ENCODE measurements around the gene VSIR.

The VSIR gene

GRCh38 chr10:71746344-71747037 lies 26.8 kb downstream of the VSIR start:
- DNase-seq = no peak

GRCh38 chr10:71745664-71746250 lies 27.6 kb downstream of the VSIR start:
- no peak for DNase-seq

GRCh38 chr10:71744897-71745663 lies 28.2 kb downstream of the VSIR start:
- DNase-seq = no peak

GRCh38 chr10:71743866-71744265 lies 29.5 kb downstream of the VSIR start:
- no peak for DNase-seq

- DNase-seq = no peak
Observed at GRCh38 chr10:71743089-71743838, 30.1 kb downstream of the VSIR start.

GRCh38 chr10:71742301-71743088 lies 30.8 kb downstream of the VSIR start:
- DNase-seq = no peak

- no peak for DNase-seq
Observed at GRCh38 chr10:71741671-71742070, 31.6 kb downstream of the VSIR start.

DNA sequence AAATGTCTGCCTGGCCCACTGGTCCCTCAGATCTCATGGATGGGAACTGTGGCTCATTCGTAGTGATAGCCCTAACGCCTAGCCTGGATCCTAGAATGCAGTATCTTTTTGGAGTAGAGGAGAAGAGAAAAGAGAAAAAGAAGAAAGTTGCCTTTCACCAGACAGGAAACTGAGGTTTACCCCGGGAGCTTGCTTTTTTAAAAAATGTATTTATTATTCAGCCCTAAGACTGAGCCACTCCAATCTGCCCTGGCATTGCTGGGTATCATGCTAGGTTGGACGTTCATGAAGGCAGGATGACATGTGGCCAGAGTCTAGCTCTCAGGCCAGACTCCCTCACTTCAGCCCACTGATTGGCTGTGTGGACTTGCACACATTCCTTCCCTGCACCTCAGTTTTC lies 32.3 kb downstream of the VSIR start:
- no peak for DNase-seq

- DNase-seq = peak; percentile 32
Observed at GRCh38 chr10:71740069-71740653, 33.2 kb downstream of the VSIR start.

DNA sequence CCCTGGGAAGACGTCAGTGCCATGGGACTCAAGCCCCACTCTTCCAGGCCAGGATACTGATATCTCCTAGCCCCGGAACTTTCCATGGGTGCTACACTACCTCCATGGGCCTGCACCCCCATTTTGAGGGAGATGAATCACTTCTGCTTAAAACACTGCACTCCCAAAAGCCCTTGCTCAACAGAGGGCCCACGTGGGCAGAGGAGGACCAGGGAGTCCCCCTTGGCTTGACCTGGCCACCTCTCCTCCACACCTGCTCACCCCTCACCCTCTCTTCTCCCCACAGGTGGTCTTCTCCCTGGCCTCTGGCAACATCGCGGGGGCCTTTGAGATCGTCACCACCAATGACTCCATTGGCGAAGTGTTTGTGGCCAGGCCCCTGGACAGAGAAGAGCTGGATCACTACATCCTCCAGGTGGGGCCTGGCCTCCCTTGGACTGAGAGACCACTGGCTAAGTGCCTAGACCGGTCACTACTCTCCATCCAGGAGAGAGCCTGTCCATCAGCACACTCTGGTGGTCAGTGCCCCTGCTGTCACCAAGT lies 33.9 kb downstream of the VSIR start:
- no peak for DNase-seq

- peak; percentile 31 for DNase-seq
Observed at GRCh38 chr10:71737834-71738197, 35.5 kb downstream of the VSIR start.

DNA sequence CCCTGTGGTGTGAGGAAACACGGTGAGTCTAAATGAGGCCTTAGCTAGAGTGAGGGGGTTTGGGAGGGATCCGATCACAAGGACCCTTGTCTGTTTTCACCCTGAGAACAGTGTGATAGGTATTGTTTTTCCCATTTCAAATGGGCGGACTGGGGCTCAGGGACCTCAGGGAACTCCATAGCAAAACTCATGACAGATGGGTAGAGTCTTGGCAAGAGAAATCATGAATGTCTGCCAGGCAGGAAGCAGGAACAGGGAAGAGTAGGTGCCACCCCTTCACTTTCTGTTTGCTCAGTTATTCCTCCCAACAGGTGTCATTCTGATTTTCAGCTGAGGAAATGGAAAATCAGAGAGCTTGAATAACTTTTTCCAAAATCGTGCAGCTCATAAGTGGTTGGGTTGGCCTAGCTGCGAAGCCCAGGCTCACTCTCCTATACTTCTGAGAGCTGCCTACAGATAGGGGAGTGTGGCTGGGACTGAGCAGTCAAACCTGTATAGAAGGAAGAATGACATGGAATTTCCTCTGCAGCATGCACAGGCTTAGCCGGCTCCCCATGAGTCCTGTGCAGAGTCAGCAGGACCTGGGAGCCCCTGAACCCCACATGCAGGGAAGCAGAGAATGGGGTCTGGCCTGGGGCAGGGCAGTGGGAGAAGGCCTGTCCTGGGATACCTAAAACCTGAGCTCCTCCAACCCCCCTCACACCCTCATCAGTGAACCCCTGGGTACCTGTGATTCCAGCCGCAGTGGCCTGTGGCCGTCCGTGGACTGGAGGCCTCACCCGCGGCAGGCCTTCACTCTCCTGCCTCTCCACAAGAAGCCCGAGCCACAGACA lies 36.1 kb downstream of the VSIR start:
- DNase-seq = no peak

DNA sequence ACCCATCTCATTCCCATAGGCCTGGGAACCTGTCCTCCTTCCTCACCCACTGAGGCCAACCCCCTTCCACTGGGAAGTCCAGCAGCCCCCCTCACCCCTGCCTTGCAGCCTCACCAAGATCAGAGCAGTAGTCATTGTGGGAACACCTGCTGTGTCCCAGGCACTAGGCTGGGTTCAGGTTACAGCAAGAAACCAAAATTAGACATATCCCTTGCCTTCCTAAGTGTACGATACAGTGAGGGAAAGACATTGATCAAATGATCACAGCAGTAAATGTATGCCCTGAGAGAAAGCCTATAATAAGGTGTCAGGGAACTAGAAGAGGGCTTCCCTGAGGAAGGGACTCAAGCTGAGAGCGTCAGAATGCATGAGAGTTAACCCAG lies 36.8 kb downstream of the VSIR start:
- no peak for DNase-seq

DNA sequence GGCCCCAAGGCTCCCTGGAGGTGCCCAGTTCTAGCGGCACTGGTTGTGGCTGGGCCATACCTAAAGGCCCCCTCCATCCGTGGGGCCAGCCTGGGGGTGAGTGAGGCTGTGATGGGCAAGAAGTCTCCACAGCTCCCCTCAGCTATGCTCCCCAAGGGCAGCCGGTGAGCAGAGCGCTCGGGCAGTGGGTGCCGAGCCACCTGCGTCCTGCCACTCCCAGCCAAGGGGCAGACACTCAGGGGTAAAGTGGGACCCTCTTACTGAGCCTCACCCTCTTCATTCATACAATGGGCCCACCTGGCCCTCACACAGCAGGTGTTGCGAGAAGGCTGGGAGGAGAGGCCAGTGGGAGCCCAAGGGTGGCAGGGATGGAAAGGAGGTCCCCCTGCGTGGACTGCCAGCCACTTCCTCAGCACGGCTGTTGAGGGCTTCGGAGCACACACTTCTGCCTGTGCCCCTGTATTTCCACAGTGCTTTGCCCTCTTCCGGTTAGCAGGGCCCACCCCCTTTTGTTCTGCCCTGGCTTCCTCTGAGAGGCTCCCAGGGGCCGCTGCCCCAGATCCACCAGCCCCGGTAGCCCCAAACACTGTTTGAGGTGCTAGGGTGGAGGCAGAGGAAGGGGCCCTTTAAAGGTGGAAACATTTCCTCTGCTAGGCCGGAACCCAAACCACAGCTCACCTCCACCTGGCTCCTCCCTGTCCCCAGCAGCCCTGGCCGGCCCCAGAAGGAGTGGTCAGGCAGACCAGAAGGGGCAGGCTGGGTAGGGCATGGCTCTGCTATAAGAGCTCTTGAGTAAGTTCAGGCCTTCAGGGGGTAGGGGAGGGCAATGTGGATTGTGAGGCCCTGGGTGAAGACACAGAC lies 37.4 kb downstream of the VSIR start:
- no peak for DNase-seq

- no peak for DNase-seq
Observed at GRCh38 chr10:71734797-71735196, 38.5 kb downstream of the VSIR start.

DNA sequence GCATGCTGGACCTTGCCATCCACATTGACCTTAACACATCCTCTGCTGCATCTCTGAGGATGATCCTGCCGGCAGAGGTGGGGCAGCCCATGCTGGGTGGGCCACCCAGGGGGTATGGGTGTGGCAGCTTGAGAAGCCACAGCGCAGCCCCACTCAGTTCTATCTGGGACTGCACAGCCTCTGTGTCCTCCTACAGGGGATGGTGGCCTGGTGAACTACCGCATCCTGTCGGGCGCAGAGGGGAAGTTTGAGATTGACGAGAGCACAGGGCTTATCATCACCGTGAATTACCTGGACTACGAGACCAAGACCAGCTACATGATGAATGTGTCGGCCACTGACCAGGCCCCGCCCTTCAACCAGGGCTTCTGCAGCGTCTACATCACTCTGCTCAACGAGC lies 41.5 kb downstream of the VSIR start:
- DNase-seq = no peak

DNA sequence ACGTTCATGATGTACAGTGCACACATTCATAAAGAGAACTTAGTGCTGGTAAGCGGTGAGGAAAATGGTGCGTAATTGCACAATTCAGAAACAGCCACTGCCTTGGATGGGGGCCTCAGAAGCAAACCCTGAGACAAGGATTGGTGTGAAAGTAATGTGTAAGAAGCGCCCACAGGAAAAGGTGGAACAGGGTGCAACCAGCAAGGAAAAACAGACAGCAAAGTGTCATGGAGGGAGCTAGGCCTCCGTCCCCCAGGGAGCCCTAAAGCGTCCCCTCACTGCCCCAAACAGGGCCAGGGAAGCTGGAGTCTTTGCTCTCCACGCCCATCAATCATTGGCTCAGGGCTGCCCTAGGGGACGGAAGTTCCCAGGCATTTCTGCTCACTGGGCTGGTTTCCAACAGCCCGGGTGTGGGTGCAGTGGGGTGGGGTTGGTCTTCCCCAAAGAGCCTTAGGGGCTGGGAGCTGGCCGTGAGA lies 44.1 kb downstream of the VSIR start:
- no peak for DNase-seq

- DNase-seq = no peak
Observed at GRCh38 chr10:71727738-71728737, 45.3 kb downstream of the VSIR start.

Measured in fibroblast of upper back skin (primary cell).